ENCODE data around the gene ACVR1.

The ACVR1 gene

GRCh38 chr2:157747695-157748370 is 128.3 kb downstream of the ACVR1 start:
- no peaks in the 10 kb centered on the region for H3K9me3 ChIP-seq (ENCODE audit: severe bottlenecking)
- DNase-seq (ENCODE audit: low spot score) (no peak), ATAC-seq (ENCODE audit: low read depth) (no peak)
- H3K27ac ChIP-seq (ENCODE audit: poor library complexity, severe bottlenecking) = no peak overlapping the region
- TF ChIP-seq, protein P1, sequence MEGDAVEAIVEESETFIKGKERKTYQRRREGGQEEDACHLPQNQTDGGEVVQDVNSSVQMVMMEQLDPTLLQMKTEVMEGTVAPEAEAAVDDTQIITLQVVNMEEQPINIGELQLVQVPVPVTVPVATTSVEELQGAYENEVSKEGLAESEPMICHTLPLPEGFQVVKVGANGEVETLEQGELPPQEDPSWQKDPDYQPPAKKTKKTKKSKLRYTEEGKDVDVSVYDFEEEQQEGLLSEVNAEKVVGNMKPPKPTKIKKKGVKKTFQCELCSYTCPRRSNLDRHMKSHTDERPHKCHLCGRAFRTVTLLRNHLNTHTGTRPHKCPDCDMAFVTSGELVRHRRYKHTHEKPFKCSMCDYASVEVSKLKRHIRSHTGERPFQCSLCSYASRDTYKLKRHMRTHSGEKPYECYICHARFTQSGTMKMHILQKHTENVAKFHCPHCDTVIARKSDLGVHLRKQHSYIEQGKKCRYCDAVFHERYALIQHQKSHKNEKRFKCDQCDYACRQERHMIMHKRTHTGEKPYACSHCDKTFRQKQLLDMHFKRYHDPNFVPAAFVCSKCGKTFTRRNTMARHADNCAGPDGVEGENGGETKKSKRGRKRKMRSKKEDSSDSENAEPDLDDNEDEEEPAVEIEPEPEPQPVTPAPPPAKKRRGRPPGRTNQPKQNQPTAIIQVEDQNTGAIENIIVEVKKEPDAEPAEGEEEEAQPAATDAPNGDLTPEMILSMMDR (IDR thresholded peaks at IDR 0.05; ENCODE audit: poor library complexity, severe bottlenecking) = no peak
- no peaks in the 10 kb centered on the region for H3K27me3 ChIP-seq (ENCODE audit: insufficient read depth, poor library complexity, severe bottlenecking)
- H3K36me3 ChIP-seq (ENCODE audit: low read depth) = peaks cover 4% of the 10 kb centered on the region; the same call in 1 of the 2 replicates
- H3K4me3 ChIP-seq (ENCODE audit: severe bottlenecking) = no peak overlapping the region
- H3K4me1 ChIP-seq (ENCODE audit: insufficient read depth, poor library complexity, severe bottlenecking) = no peaks in the 10 kb centered on the region

DNA sequence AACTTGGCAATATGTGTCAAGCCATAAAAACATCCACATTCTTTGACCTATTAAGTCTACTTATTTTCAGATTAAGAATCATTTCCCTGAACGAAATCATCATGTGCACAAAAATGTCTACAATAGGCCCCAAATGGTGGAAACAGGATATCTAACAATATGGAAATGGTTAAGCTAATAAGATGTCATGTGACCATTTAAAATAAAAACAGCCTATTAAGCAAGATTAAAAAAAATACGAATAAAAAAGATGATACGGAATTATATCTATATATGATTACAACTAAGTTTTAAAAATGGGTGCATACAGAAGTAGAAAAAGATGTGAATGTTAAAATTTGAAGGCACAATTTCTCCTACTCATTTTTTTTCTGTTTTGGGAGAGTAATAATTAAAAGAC is 128.8 kb downstream of the ACVR1 start:
- TF ChIP-seq, protein P1 (IDR thresholded peaks at IDR 0.05; ENCODE audit: poor library complexity, severe bottlenecking) = no peak
- ATAC-seq (ENCODE audit: low read depth) (no peak), DNase-seq (ENCODE audit: low spot score) (no peak)
- Histone ChIP-seq H3K36me3 (ENCODE audit: low read depth) (peaks cover 4% of the 10 kb centered on the region; the same call in 1 of the 2 replicates), H3K27ac (ENCODE audit: poor library complexity, severe bottlenecking) (no peak overlapping the region), H3K4me3 (ENCODE audit: severe bottlenecking) (no peak overlapping the region), H3K4me1 (ENCODE audit: insufficient read depth, poor library complexity, severe bottlenecking) (no peaks in the 10 kb centered on the region), H3K9me3 (ENCODE audit: severe bottlenecking) (no peaks in the 10 kb centered on the region), H3K27me3 (ENCODE audit: insufficient read depth, poor library complexity, severe bottlenecking) (no peaks in the 10 kb centered on the region)

DNA sequence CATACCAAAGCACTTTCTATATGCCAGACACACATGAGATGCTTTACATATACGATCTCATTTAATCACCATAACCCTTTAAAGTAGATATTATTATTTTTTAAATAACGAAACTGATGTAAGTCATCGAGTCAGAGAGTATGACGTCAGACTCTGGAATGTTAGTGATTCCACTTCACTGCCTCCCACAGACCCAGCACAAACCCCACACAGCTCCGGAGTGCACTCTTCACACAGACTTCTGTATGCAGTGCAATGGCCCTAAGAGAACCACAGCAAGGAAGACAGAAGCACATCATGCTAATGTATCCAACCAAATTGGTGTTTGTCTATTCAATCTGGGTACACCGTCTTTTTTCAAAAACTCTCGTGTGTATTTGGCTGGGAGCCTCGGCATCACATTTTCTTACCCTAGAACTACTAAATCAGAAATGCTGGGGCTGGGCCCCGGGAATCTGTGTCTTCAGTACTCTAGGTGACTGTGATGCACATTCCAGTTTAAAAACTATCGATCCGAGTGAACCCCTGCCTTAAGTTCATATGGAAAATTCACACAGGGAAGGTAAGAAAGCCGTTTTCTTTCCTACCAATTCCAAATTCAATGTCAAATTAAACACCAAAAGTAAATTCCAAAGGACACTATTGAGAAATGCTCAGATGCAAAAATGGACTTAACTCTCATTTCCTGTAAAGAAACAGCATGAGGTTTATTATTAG is 129.7 kb downstream of the ACVR1 start:
- no peak for ATAC-seq (ENCODE audit: low read depth)
- H3K36me3 ChIP-seq (ENCODE audit: low read depth) = peaks cover 4% of the 10 kb centered on the region; the same call in 1 of the 2 replicates
- no peaks in the 10 kb centered on the region for H3K27me3 ChIP-seq (ENCODE audit: insufficient read depth, poor library complexity, severe bottlenecking)
- DNase-seq (ENCODE audit: low spot score) = no peak
- no peak overlapping the region for H3K27ac ChIP-seq (ENCODE audit: poor library complexity, severe bottlenecking)
- H3K4me1 ChIP-seq (ENCODE audit: insufficient read depth, poor library complexity, severe bottlenecking) = no peaks in the 10 kb centered on the region
- H3K9me3 ChIP-seq (ENCODE audit: severe bottlenecking) = no peaks in the 10 kb centered on the region
- no peak overlapping the region for H3K4me3 ChIP-seq (ENCODE audit: severe bottlenecking)
- TF ChIP-seq, protein P1 (IDR thresholded peaks at IDR 0.05; ENCODE audit: poor library complexity, severe bottlenecking) = no peak

DNA sequence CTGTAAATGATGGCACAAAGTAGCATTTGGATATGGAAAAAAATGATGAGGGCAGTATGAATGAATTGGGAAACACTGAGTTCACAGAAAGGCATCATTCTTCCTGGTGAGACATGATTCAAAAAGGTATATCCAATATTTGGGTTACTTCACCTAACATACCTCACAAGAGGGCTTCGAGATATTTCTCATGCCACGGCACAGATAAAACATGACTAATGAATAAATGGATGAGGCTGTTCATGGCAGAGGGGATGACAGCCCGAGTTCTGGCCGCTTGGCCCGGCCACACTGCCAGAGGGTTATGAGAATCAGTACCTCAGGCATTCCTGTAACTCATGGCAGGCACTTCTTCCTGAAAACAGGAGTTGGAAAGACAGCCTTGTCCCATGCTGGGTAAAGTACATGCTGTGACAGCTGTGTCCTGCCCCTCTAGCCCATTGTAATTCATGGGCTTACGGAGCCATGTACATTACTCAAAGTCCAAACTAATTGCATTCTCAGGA is 131.5 kb downstream of the ACVR1 start:
- Histone ChIP-seq H3K4me1 (ENCODE audit: insufficient read depth, poor library complexity, severe bottlenecking) (no peaks in the 10 kb centered on the region), H3K27me3 (ENCODE audit: insufficient read depth, poor library complexity, severe bottlenecking) (no peaks in the 10 kb centered on the region), H3K27ac (ENCODE audit: poor library complexity, severe bottlenecking) (no peak overlapping the region), H3K9me3 (ENCODE audit: severe bottlenecking) (no peaks in the 10 kb centered on the region), H3K36me3 (ENCODE audit: low read depth) (peaks cover 4% of the 10 kb centered on the region; the same call in 1 of the 2 replicates), H3K4me3 (ENCODE audit: severe bottlenecking) (no peak overlapping the region)
- ATAC-seq (ENCODE audit: low read depth) = no peak
- TF ChIP-seq, protein P1 (IDR thresholded peaks at IDR 0.05; ENCODE audit: poor library complexity, severe bottlenecking) = no peak
- no peak for DNase-seq (ENCODE audit: low spot score)
